NCI-H2029 treated with DMSO at 0.1 percent for 48 hours (cell line): Measurements from ENCODE around the gene C5orf47.
A peak's percentile ranks its signal among the peaks of the same experiment; 100 is the strongest.

Experiments used
- DNase-seq: peaks from one replicate; lab custom pipeline; 2025; lab: John Stamatoyannopoulos, UW

Gene C5orf47

GRCh38 chr5:173988554-173989431, at the start of gene C5orf47:
C5orf47 (plus strand) TSS chr5:173989170; CDS start chr5:173989264, 94 bp downstream.
- DNase-seq, result no peak

DNA sequence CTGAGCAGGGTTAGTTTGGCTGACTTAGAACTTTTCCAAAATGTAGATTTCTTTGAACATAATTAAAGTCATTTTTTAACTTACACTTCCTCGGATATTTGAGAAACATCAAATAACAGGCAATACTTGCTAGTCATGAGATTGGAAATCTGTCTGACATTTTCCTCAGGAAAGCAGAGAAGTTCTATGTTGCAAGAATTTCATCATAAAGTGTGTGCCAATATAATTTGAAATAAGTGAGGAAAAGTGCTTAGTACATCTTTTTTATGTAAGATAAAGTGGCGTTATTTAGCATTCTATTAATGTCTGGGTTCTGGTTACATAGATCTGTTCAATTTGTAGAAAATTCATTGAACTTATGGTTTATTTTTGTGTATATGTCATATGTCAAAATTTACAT, 48.7 kb upstream of the C5orf47 start:
- DNase-seq, result no peak

DNA sequence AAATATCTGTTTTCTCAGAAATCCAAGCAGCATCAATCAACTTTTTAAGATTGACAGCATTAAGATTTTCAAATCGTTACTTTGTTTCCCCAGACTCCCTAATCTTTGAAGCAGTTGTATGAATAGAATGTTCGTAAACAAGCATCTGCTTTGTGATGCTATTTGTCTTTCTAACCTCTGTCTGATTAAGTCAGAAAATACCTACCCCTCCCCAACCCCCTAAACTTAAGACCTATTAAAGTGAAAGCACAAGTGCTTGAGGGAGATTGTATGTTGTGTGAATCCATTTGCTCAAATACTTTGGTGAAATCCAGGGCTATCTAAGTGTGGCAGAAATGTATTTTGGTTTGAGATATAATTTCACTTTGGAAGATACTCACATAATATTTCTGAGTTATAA, 47.9 kb upstream of the C5orf47 start:
- DNase-seq, result no peak

DNA sequence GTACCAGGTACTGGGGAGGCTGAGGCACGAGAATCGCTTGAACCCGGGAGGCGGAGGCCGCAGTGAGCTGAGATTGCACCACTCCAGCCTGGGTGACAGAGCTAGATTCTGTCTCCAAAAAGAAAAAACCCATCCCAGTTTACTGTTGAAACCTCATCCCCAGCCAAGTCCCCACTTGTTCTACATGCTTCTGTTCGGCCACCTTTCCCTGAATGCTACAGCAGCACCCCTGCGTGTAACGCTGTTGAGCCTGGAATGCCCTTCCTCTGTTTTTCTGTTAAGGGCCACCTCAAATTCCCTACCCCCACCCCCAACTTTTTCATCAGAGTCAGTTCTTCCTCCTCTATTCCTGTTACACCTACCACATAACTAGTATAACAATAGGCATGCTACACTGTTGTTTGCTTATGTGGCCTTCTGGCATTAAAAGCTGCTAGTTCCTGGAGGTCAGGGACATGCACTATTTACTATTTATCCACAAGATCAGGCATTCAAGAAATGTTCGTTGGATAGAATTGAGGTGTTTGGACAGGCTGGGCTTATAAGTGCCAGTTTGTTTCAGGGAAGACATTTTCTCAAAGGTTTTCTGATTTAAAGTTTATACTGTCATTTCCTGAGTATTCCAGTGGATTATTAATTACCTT, 47.1 kb upstream of the C5orf47 start:
- DNase-seq, result no peak

DNA sequence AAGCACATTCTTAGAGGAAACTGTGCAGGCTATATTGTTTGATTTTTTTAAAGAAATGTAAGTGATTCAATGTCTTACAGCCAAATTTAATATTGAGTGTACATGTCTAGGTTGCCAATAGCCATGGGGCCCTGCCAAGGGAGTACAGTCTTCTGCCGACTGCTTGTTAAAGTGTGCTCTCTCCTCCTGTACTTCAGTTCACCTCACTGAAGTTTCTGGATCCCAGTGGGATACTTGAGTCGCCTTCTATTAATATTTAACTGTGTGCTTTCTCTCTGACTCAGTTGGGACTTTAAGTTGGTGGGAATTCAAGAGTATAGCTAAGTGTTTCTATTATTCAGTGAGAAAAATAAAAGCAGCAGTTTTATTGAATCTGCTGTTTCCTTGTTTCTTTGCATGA, 44.5 kb upstream of the C5orf47 start:
- no peak for DNase-seq

- DNase-seq, result no peak
These were observed 43.8 kb upstream of the C5orf47 start for GRCh38 chr5:173945160-173945559.

- DNase-seq, result no peak
These were observed 42.6 kb upstream of the C5orf47 start for GRCh38 chr5:173946323-173946722.

GRCh38 chr5:173950829-173951228, 38.1 kb upstream of the C5orf47 start:
- no peak for DNase-seq

GRCh38 chr5:173953528-173954090, 35.4 kb upstream of the C5orf47 start:
- no peak for DNase-seq

DNA sequence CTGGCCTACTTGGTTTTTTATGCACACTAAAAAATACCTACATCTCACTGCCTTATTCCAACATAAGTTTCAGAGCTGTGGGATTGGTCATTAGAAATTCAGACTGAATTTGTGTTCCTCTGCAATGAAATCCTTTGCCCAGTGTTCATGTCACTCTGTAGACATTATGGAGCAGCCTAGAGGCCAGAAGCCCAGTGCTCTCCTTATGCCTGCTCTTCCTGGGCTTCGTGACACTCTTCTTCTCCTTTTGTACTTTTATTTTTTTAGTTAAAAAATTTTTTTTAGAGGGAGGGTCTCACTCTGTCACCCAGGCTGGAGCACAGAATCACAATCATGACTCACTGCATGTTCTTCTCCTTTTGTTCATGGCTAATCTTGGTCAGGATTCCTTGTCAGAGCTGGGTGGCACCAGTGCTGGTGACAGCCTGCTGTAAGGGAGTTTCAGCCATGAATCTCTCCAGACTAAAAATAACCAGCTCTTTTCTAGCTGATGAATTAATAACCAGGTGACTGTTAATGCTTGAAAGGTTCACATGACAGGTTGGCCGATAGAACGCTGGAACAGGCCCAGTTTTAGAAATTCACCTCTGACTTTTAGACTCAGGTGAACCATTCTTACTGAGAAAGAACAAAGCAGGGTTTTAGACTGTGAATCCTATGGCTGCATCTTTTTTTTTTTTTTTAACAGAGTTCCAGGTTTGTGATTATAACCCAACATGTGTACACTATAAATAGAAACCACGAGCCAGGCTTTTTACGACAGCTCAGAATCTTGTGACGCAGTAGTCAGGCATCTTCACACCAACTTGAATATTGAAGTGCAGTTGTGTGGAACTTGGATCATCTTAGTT, 34.1 kb upstream of the C5orf47 start:
- no peak for DNase-seq

DNA sequence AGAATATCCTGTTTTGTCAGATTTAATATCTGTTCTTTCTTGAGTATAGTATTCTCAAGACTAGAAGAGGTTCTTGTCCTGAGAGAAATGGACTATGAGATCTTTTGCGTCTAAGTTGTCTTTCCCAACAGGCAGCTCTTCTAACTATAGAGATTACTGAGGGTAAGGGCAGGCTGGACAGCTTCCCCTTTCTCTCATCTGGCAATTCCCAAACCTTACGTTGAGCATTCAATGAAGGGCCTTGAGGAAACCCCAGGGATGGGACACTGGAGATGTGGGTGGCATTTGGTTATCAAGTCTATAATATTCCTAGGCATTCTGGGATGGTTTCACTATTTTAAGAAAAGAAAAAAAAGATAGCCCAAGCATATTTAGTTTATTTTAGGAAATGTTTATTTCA, 28.0 kb upstream of the C5orf47 start:
- no peak for DNase-seq

- DNase-seq, result no peak
These were observed 27.6 kb upstream of the C5orf47 start for GRCh38 chr5:173961418-173961817.

GRCh38 chr5:173962436-173962972, 26.5 kb upstream of the C5orf47 start:
- DNase-seq, result no peak

DNA sequence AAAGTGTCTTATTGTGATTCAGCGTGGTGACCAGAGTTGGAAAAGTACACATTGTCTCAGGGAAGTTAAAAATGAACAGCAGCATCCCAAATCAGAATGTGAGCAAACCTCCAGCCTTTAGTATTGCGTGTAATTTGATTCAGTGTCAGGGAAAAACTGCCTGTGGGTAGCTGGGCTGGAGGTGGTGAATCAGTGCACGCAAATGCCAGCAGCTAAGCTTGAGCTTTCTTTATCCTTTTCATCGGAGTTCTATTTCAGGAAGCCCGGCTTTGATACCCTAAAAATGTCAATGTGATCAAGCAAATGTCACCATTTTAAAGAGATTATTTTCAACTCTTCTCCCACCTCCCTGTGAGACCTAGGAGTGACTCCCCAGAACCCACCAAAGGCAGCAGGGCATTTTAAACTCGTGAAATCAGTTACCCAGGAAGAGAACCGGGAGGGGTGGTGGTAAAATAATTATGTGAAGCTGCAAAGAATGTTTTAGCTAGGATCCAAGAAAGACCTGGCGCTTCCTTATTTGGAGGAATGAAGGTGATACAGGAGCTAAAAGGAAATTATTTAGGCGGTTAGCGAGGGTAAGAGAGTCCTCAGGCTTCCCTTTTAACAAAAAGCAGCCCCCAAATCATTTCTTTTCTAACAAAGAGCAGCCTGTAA, 25.7 kb upstream of the C5orf47 start:
- no peak for DNase-seq

- peak; percentile 78 for DNase-seq
These were observed 25.0 kb upstream of the C5orf47 start for GRCh38 chr5:173963867-173964441.

GRCh38 chr5:173964506-173964905, 24.5 kb upstream of the C5orf47 start:
- no peak for DNase-seq

DNA sequence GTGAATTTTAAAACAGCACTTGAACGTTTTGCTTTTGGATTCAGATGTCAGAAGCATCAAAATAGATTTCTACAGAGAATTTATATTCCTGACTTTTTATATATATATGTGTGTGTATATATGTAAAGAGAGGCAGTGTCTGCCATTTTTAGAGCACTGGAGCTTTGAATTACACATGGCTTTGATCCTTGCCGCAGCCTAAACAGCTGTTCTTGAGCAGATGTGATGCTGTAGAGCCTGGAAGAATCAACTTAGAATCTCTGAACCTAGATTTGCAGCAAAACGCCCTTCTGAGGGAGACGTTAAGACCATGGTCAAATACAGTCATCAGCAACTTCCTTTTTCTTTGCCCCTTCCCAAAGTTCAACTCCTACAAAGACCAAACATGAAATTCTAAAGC, 21.7 kb upstream of the C5orf47 start:
- DNase-seq, result no peak

- DNase-seq, result no peak
These were observed 20.7 kb upstream of the C5orf47 start for GRCh38 chr5:173968154-173968797.

- peak; percentile 6 for DNase-seq
These were observed 19.6 kb upstream of the C5orf47 start for GRCh38 chr5:173969167-173970049.
